Measurements from ENCODE around the gene GAA. TPM values are rescaled to one million over a fixed set of nuclear protein-coding genes. Genes with fewer than 3 reads are reported as not detected.

The GAA gene
- 10 to 100 TPM; 17.6 to 42.7 (median 23.1) TPM for polyA plus RNA-seq (ENCODE audit: insufficient read length in 10 of 10)
- long read RNA-seq, donor 1, partial matches to known transcripts, result 5 of 7 reads
- long read RNA-seq, donor 1, other reads (novel, unspliced or antisense), result 0 of 7 reads
- long read RNA-seq, donor 2, partial matches to known transcripts, result 0 of 3 reads
- long read RNA-seq, donor 2, other reads (novel, unspliced or antisense), result 0 of 3 reads
- long read RNA-seq, donor 3, result 0 reads
- long read RNA-seq, donor 4, partial matches to known transcripts, result 0 of 1 reads
- long read RNA-seq, donor 4, other reads (novel, unspliced or antisense), result 0 of 1 reads
- long read RNA-seq, donor 5, partial matches to known transcripts, result 137 of 141 reads
- long read RNA-seq, donor 5, other reads (novel, unspliced or antisense), result 0 of 141 reads
- long read RNA-seq, donor 6, partial matches to known transcripts, result 0 of 3 reads
- long read RNA-seq, donor 6, other reads (novel, unspliced or antisense), result 0 of 3 reads
- long read RNA-seq, donor 7, result 0 reads
- long read RNA-seq, donor 8, result 0 reads
- long read RNA-seq, donor 9, result 0 reads

GRCh38 chr17:80101011-80101945 is at the start of gene GAA:
TSS of gene GAA (plus strand) at chr17:80101581. CDS start at chr17:80104587, 3,006 bp downstream.
- peak; percentile 85 to 95 (median 93) for DNase-seq

DNA sequence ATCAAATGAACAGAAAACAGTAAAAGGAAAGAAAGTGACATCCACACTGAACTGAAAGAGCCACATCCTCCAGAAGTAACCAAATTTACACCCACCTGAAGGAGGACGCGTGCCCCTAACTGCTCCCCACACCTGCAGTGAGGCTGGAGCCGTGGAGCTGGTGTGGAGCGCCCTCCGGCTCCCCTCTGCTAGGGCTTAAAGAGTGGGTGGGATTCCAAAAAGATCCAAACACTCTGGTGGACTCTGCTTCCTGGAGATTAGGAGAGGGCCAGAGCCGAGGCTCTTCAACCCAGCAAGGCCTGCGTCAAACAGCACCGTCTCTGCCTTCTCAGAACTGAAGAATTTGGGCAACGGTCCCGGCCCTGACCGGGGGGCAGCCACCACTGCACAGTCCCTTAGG is 49.7 kb upstream of the GAA start:
- no peak for DNase-seq

- peak in 1 of 3 donors; percentile 39 for DNase-seq
These were observed 48.3 kb upstream of the GAA start for GRCh38 chr17:80053102-80053501.

- no peak for DNase-seq
These were observed 45.8 kb upstream of the GAA start for GRCh38 chr17:80055597-80055996.

DNA sequence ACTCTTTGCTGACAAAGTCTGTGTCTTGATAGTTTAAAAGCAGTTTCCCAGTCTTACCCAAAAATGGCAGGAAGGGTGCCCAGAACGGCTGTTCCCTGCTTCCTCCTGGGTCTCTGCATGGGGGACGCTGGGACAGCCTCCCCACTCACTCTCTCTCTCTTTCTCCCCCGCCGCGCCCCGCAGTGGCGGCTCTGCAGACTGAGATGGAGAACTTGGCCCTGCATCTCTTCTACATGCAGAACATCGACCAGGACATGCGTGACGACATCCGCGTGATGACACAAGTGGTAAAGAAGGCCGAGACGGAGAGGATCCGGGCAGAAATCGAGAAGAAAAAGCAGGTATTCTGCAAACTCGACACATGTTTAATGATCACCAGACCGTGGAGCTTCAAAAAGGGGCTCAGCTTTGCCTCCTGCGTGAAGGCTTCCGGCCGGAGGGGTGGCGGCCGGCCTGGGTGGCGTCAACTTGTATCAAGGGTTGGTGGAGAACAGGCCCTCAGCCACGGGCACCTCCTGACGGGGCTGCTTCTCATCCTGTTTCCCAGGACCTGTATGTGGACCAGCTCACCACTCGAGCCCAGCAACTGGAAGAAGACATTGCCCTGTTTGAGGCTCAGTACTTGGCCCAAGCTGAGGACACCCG is 42.9 kb upstream of the GAA start:
- DNase-seq, result no peak

- no peak for DNase-seq
These were observed 40.7 kb upstream of the GAA start for GRCh38 chr17:80060644-80061043.

DNA sequence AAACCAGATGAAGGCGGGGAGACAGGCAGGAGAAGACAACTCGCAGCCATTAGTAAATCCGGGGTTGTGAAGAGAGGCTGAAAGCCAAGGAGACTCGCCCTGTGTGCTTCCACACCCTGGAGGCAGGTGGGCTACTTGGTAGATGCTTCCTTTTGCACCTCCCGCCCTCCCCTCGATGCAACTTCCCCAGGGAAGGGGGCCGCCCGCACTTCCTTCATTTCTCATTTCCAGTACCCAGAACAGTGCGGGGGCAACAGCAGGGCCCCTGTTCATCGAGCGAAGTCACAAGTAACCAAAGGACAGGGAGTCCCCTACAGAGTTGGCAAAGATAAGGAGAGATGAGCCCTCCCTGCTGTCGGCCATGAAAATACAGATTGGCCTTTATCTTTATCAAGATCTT is 40.0 kb upstream of the GAA start:
- no peak for DNase-seq

- DNase-seq, result no peak
These were observed 37.4 kb upstream of the GAA start for GRCh38 chr17:80063830-80064585.

DNA sequence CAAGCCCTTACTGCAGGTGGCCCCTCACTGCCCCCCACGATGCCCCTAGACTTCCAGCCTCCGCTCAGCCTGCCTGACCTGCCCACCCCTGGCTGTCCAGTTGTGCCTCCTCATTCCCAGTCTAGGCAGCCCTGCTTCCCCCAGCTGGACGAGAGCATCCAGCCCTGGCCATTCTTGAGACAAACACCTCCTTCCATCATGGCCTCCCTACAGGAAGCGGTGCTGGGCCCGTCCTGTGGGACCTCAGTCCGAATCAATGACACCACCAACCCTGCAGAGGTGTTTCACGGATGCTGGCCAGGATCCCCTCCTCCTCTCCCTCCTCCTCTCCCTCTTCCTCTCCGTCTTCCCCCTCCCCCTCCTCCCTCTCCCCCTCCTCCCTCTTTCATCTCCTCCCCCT is 36.7 kb upstream of the GAA start:
- DNase-seq, result no peak

DNA sequence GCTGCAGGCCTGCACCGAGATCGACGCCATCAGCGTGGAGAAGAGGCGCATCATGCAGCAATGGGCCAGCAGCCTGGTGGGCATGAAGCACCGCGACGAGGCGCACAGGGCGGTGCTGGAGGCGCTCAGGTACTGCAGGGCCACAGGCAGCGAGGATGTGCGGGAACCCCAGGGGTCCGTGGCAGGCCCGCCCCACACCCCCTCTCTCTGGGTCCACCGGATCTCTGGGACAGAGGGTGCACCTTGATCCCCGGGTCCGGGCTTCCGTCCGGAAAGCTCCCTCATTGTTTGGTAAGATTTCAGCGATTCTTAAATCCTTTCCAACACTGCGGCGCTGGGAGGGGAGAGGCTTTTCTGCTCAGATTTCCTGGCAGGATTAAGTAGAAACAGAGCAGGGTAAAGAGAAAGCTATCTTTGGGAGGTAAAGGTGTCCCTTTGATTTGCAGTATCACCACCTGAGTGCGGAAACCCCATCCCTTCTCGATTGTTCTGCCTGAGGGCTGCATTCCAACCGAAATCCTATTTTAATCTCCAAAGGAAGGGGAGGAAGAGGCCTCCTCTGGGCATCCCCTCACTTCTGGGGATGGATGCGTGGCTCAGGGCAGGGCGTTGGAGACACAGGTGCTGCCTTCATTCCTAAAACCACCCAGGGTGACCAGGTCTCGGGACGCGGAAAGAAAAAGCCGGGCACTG is 35.8 kb upstream of the GAA start:
- DNase-seq, result no peak

DNA sequence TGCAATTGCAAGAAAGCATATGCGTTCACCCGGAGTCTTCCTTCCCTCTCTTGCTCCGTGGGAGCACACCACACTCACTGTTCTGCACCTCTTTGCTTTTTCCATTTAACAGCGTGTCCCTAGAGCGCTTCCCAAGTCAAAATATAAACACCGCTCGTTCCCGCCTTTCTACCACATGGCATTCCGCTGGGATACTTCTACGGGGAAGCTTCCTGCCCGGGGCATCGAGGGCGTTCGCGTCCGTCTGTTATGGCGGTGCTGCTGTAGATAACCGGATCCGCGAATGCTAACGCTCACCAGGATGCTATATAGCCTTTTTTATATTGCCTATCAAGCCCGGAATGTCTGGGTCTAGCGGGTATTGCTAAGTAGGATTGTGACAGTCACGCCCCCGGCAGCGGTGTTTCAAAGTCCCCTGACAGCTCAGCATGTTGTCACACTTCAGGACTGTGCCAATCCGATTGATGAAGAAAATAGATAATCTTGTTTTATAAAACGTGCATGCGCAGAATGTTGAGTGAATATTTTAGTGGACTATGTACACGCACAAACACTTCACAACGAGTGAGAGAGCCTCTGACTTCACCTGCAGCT is 33.9 kb upstream of the GAA start:
- DNase-seq, result no peak

GRCh38 chr17:80068301-80069222 is 32.8 kb upstream of the GAA start:
- peak in 1 of 3 donors; percentile 30 for DNase-seq

DNA sequence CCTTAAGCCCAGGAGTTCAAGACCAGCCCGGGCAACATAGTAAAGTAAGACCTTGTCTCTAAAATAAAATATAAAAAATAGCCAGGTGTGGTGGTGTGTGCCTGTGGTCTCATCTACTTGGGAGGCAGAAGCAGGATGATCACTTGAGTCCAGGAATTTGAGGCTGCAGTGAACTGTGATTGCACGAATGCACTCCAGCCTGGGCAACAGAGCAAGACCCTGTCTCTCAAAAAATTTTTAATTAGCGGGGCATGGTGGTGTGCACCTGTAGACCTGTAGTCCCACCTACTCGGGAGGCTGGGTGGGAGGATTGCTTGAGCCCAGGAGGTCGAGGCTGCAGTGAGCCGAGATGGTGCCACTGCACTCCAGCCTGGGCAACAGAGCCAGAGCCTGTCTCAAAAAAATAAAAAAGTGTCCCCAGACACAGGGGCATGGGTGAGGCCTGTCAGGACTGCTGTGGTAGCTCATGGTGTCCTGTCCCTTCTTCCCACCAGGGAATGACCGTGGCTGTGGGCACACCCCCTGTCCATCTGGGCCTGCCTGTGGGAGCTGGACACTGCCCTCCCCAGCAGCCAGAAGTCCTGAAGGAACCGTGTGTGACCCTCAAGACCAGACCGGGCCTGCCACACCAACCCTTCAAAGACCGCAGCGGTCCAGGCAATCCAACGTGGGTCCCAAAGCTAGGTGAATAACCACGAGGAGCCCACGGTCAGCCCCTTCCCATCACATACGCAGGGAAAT is 30.8 kb upstream of the GAA start:
- DNase-seq, result no peak

DNA sequence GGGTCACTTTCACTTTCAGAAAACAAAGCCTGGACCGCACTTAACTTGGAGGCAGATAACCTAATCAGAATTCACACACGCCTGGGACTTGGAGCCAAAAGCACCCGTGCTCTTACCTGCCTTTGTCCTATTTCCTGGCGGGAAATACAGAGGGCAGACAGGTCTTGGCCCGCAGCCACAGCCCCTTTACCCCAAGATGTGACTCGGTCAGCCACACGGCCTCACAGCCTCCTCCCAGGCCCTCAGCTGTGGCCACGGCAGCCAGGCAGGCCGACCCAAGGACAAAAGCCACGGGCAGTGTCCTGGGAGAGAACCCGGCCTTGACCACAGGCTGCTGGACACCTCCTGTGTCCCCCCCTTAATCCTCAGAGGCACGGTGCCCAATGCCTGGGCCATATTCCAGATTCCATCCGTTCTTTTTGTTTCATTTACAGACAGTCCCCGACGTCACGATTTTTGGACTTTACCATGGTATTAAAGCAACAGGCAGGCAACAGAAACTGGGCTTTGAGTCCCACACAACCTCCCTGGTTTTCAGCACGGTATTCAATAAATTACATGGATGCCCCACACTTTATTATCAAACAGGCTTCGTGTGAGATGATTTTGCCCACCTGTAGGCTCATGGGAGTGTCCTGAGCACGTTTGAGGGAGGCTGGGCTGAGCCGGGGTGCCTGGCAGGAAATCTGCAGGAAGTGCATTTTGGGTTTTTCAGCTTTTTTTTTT is 30.1 kb upstream of the GAA start:
- DNase-seq, result peak; percentile 18 to 71 (median 55)

GRCh38 chr17:80072410-80072809 is 29.0 kb upstream of the GAA start:
- DNase-seq, result no peak

- no peak for DNase-seq
These were observed 21.3 kb upstream of the GAA start for GRCh38 chr17:80080081-80080480.

DNA sequence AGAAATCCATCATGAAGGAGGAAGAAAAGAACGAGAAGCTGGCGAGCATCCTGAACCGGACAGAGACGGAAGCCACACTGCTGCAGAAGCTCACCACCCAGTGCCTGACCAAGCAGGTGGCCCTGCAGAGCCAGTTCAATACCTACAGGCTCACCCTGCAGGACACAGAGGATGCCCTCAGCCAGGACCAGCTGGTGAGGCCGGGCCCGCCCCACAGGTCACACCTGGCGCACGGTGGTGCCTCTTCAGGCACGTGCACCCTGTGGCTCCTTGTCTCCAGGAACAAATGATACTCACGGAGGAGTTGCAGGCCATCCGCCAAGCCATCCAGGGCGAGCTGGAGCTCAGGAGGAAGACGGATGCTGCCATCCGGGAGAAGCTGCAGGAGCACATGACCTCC is 19.8 kb upstream of the GAA start:
- DNase-seq, result no peak
